Body of pancreas (tissue), 4 donors: ENCODE data around the gene FOXA3.

ENCODE experiments used
- CTCF ChIP-seq, 7 experiments: fragments of 450-650 bp in 4 of 7; fragments of 200-600 bp in 3 of 7; sonication (generic) in 3 of 7; IDR thresholded peaks; one replicate each; pipeline ENCODE4 v1.5.1; 2016 to 2019; ENCODE audit warnings: antibody characterized with exemption in 7 of 7
- POLR2A ChIP-seq, 3 donors: fragments of 450-650 bp; IDR thresholded peaks; one replicate each; pipeline ENCODE4 v1.6.1; 2016; ENCODE audit warnings: antibody characterized with exemption in 3 of 3, mild to moderate bottlenecking in 2 of 3

- peak in 3 of 7 experiments; percentile 5 to 30 (median 26) for TF ChIP-seq CTCF (IDR thresholded peaks at IDR 0.05)
- TF ChIP-seq POLR2A (IDR thresholded peaks at IDR 0.05): peak; percentile 3 to 77 (median 73)
Measured at GRCh38 chr19:45902651-45903625, 38.8 kb downstream of the FOXA3 start.
